Neural progenitor cell (in vitro differentiated cells): ENCODE measurements around the gene CHMP1A. TPM values are rescaled to one million over a fixed set of nuclear protein-coding genes. Genes with fewer than 3 reads are reported as not detected.
"Not testable (repeated sequence)": the region's sequence is repeated elsewhere in the genome, so short reads cannot be mapped to it uniquely, and the experiment has no call there.

ENCODE experiments used
- DNase-seq: peaks from one replicate; pipeline ENCODE4 v3.0.0-alpha.2; 2016; ENCODE audit warnings: low spot score
- H2AFZ ChIP-seq: fragments of 200-600 bp; sonication (generic); replicated peaks from 2 replicates; pipeline ENCODE4 v1.6.1; 2016; ENCODE audit warnings: antibody characterized with exemption
- H3F3A ChIP-seq: fragments of 200-600 bp; sonication (generic); 2 replicates; pipeline ENCODE4 v1.6.1; 2016; ENCODE audit warnings: antibody characterized with exemption, low read depth
- H3K27ac ChIP-seq: fragments of 200-600 bp; sonication (generic); 2 replicates; pipeline ENCODE4 v1.5.1; 2016; ENCODE audit warnings: mild to moderate bottlenecking
- H3K27me3 ChIP-seq: fragments of 200-600 bp; sonication (generic); 2 replicates; pipeline ENCODE4 v1.6.1; 2016; ENCODE audit warnings: mild to moderate bottlenecking, moderate library complexity
- H3K36me3 ChIP-seq: fragments of 200-600 bp; sonication (generic); 2 replicates; pipeline ENCODE4 v1.5.1; 2016
- H3K4me1 ChIP-seq: fragments of 200-600 bp; sonication (generic); 2 replicates; pipeline ENCODE4 v1.6.1; 2016; ENCODE audit warnings: mixed run types
- H3K4me2 ChIP-seq: fragments of 200-600 bp; sonication (generic); 2 replicates; pipeline ENCODE4 v1.6.1; 2016
- H3K4me3 ChIP-seq: fragments of 200-600 bp; sonication (generic); 2 replicates; pipeline ENCODE4 v1.5.1; 2016
- H3K79me2 ChIP-seq: fragments of 200-600 bp; sonication (generic); 2 replicates; pipeline ENCODE4 v1.6.1; 2016; ENCODE audit warnings: low read depth
- H3K9ac ChIP-seq: fragments of 200-600 bp; sonication (generic); 2 replicates; pipeline ENCODE4 v1.6.1; 2016
- H3K9me3 ChIP-seq: fragments of 200-600 bp; sonication (generic); 2 replicates; pipeline ENCODE4 v1.5.1; 2016; ENCODE audit warnings: low read depth
- H4K20me1 ChIP-seq: fragments of 200-600 bp; sonication (generic); 2 replicates; pipeline ENCODE4 v1.6.1; 2016; ENCODE audit warnings: low read depth
- H3K27ac Mint-ChIP-seq: 3 replicates; pipeline ENCODE4 v1.8.0; 2021; ENCODE audit warnings: mixed read lengths
- H3K27me3 Mint-ChIP-seq: 2 replicates; pipeline ENCODE4 v1.8.0; 2022; ENCODE audit warnings: low read depth, mild to moderate bottlenecking, inconsistent platforms, moderate library complexity, mixed read lengths; ENCODE audit not compliant: insufficient read depth
- H3K36me3 Mint-ChIP-seq: 3 replicates; pipeline ENCODE4 v1.8.0; 2021; ENCODE audit warnings: mixed read lengths
- H3K4me1 Mint-ChIP-seq: 3 replicates; pipeline ENCODE4 v1.8.0; 2021; ENCODE audit warnings: mixed read lengths
- H3K4me3 Mint-ChIP-seq: 3 replicates; pipeline ENCODE4 v1.8.0; 2021; ENCODE audit warnings: mild to moderate bottlenecking, moderate library complexity, mixed read lengths
- H3K9me3 Mint-ChIP-seq: 3 replicates; pipeline ENCODE4 v1.8.0; 2020; ENCODE audit warnings: mixed read lengths
- EZH2 ChIP-seq: fragments of 200-600 bp; sonication (generic); IDR thresholded peaks from 2 replicates; pipeline ENCODE4 v1.6.1; 2017; ENCODE audit warnings: antibody characterized with exemption, mild to moderate bottlenecking, moderate library complexity
- EZH2phosphoT487 ChIP-seq: fragments of 200-600 bp; sonication (generic); IDR thresholded peaks from 2 replicates; pipeline ENCODE4 v1.6.1; 2017; ENCODE audit warnings: antibody characterized with exemption
- total RNA-seq: library from RNA; depleted of rRNA; stranded (reverse); fragments of >200 nt; gene quantifications from 2 replicates; pipeline ENCODE4 v1.2.3, GENCODE V29; 2015; ENCODE audit warnings: low replicate concordance
- TF ChIP-seq, protein P1 (sequence below): fragments of 200-600 bp; sonication (generic); IDR thresholded peaks from 2 replicates; pipeline ENCODE4 v1.5.1; 2017; ENCODE audit warnings: antibody characterized with exemption, mild to moderate bottlenecking

The CHMP1A gene
- total RNA-seq, 1 donor from 2014 or later: 34.6 TPM

- H3F3A ChIP-seq: no peaks in the 10 kb centered on the region
- Mint-ChIP-seq H3K27me3 (peaks cover 2% of the 10 kb centered on the region), H3K27ac (no peak overlapping the region), H3K4me1 (no peaks in the 10 kb centered on the region), H3K4me3 (no peak overlapping the region), H3K9me3 (peaks cover 23% of the 10 kb centered on the region), H3K36me3 (peaks cover 41% of the 10 kb centered on the region)
- no peaks in the 10 kb centered on the region for H4K20me1 ChIP-seq
- no peaks in the 10 kb centered on the region for H3K79me2 ChIP-seq
- peaks cover 6% of the 10 kb centered on the region for H3K9me3 ChIP-seq
- no peak for DNase-seq
- no peak overlapping the region for H3K4me3 ChIP-seq
- no peak overlapping the region for H3K9ac ChIP-seq
- H3K4me1 ChIP-seq: no peaks in the 10 kb centered on the region
- H3K27ac ChIP-seq: no peak overlapping the region
- no peaks in the 10 kb centered on the region for H3K27me3 ChIP-seq
- H3K36me3 ChIP-seq: no peaks in the 10 kb centered on the region
- no peak overlapping the region for H2AFZ ChIP-seq
- TF ChIP-seq EZH2phosphoT487 (no peak), EZH2 (no peak)
- TF ChIP-seq, protein P1, sequence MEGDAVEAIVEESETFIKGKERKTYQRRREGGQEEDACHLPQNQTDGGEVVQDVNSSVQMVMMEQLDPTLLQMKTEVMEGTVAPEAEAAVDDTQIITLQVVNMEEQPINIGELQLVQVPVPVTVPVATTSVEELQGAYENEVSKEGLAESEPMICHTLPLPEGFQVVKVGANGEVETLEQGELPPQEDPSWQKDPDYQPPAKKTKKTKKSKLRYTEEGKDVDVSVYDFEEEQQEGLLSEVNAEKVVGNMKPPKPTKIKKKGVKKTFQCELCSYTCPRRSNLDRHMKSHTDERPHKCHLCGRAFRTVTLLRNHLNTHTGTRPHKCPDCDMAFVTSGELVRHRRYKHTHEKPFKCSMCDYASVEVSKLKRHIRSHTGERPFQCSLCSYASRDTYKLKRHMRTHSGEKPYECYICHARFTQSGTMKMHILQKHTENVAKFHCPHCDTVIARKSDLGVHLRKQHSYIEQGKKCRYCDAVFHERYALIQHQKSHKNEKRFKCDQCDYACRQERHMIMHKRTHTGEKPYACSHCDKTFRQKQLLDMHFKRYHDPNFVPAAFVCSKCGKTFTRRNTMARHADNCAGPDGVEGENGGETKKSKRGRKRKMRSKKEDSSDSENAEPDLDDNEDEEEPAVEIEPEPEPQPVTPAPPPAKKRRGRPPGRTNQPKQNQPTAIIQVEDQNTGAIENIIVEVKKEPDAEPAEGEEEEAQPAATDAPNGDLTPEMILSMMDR: no peak
- no peak overlapping the region for H3K4me2 ChIP-seq
These were observed 12.2 kb upstream of the CHMP1A start for GRCh38 chr16:89669755-89670154.

DNA sequence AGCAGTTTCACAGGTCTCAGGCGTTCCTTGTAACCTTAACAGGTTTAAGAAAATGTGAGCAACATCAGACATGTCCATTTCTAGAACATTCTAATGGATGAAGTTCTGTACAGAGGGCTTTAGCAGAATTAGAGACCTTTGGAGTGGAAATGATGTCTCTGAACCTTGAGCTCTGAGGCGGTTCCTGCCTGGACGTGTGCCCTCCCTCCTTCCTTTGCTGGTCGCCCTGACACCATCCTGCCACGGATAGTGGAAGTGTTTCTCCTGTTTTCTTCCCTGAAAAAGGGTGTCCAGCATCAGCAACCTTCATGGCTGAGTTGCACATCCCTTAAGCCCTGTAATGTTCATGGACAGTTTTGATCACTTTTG is 11.3 kb upstream of the CHMP1A start:
- Histone ChIP-seq H3K9ac (no peak overlapping the region), H3K4me2 (no peak overlapping the region), H3K79me2 (no peaks in the 10 kb centered on the region), H3F3A (no peaks in the 10 kb centered on the region), H3K4me1 (no peaks in the 10 kb centered on the region), H4K20me1 (no peaks in the 10 kb centered on the region), H3K27me3 (no peaks in the 10 kb centered on the region), H2AFZ (no peak overlapping the region), H3K4me3 (no peak overlapping the region), H3K36me3 (no peaks in the 10 kb centered on the region), H3K9me3 (peaks cover 6% of the 10 kb centered on the region), H3K27ac (no peak overlapping the region)
- TF ChIP-seq, protein P1: no peak
- no peak for TF ChIP-seq EZH2phosphoT487
- TF ChIP-seq EZH2: no peak
- peaks cover 47% of the 10 kb centered on the region for H3K36me3 Mint-ChIP-seq
- DNase-seq: no peak
- peak overlapping the region; percentile 3 for H3K27ac Mint-ChIP-seq
- H3K27me3 Mint-ChIP-seq: peaks cover 2% of the 10 kb centered on the region
- peaks cover 28% of the 10 kb centered on the region for H3K9me3 Mint-ChIP-seq
- H3K4me1 Mint-ChIP-seq: no peaks in the 10 kb centered on the region
- no peak overlapping the region for H3K4me3 Mint-ChIP-seq

DNA sequence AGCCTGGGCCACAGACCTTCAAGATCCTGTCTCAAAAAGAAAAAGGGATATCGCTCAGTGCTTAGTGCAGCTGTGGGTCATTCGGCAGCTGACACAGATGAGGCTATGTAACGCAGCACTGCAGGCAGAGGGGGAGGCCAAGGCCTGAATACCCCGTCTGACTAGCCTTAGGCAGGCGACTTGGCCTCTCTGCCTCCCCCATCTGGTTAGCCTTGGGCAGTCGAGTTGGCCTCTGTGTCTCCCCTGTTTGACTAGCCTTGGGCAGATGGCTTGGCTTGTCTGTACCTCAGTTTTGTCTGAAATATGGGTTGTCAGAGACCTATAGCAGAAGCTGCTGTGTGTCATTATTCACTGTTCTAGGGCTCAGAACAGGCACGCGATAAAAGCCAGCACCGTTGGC is 10.1 kb upstream of the CHMP1A start:
- Histone ChIP-seq H4K20me1 (no peaks in the 10 kb centered on the region), H3K27me3 (no peaks in the 10 kb centered on the region)

GRCh38 chr16:89667000-89667399 is 9.5 kb upstream of the CHMP1A start:
- not testable (repeated sequence) for H3K27ac ChIP-seq, H3K79me2 ChIP-seq, H3K27me3 ChIP-seq, H3F3A ChIP-seq, H3K4me3 Mint-ChIP-seq, H3K27ac Mint-ChIP-seq, H3K4me1 ChIP-seq, H3K4me2 ChIP-seq, H3K27me3 Mint-ChIP-seq, H2AFZ ChIP-seq, H4K20me1 ChIP-seq, H3K9me3 ChIP-seq, H3K36me3 ChIP-seq, H3K9ac ChIP-seq, H3K4me3 ChIP-seq, H3K4me1 Mint-ChIP-seq
- DNase-seq: peak; percentile 36
- Mint-ChIP-seq H3K9me3 (peaks cover 32% of the 10 kb centered on the region), H3K36me3 (peaks cover 45% of the 10 kb centered on the region)

More for the DNA sequence above, 10.1 kb upstream of the CHMP1A start:
- no peak overlapping the region for H3K4me2 ChIP-seq
- Mint-ChIP-seq H3K27me3 (peaks cover 2% of the 10 kb centered on the region), H3K4me3 (no peak overlapping the region), H3K27ac (no peak overlapping the region), H3K9me3 (peaks cover 33% of the 10 kb centered on the region), H3K4me1 (no peaks in the 10 kb centered on the region), H3K36me3 (peaks cover 48% of the 10 kb centered on the region)
- DNase-seq: no peak
- H3K4me1 ChIP-seq: no peaks in the 10 kb centered on the region
- H3K79me2 ChIP-seq: no peaks in the 10 kb centered on the region
- H3F3A ChIP-seq: no peaks in the 10 kb centered on the region
- H3K9ac ChIP-seq: no peak overlapping the region
- no peak overlapping the region for H3K27ac ChIP-seq
- no peak overlapping the region for H2AFZ ChIP-seq
- no peak for TF ChIP-seq EZH2phosphoT487
- no peak for TF ChIP-seq EZH2
- TF ChIP-seq, protein P1: no peak
- H3K4me3 ChIP-seq: no peak overlapping the region
- H3K9me3 ChIP-seq: peaks cover 6% of the 10 kb centered on the region
- no peaks in the 10 kb centered on the region for H3K36me3 ChIP-seq

DNA sequence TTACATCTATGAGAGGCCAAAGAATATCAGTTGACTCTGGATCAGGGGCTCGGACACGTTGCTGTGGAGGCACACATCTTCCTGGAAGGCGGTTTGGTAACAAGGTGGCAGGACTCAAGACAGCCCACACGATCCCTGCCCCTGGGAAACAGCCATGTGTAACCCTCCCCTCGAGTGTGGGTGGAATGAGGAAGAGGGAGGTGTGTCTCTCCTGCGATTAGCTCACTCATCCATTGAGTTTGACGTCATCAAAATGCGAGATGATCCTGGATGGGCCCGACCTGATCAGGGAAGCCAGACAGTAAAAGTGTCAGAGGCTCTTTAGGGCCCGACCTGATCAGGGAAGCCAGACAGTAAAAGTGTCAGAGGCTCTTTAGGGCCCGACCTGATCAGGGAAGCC is 6.7 kb upstream of the CHMP1A start:
- not testable (repeated sequence) for H2AFZ ChIP-seq, H3F3A ChIP-seq, H3K27ac ChIP-seq, H3K4me2 ChIP-seq, H3K27me3 Mint-ChIP-seq, H3K36me3 ChIP-seq, H3K4me1 Mint-ChIP-seq, H3K9ac ChIP-seq, H3K4me3 ChIP-seq, H4K20me1 ChIP-seq, H3K27ac Mint-ChIP-seq, H3K9me3 ChIP-seq, H3K27me3 ChIP-seq, H3K4me3 Mint-ChIP-seq, H3K4me1 ChIP-seq, DNase-seq
- Mint-ChIP-seq H3K9me3 (peaks cover 30% of the 10 kb centered on the region), H3K36me3 (peaks cover 63% of the 10 kb centered on the region)
- H3K79me2 ChIP-seq: peaks cover 14% of the 10 kb centered on the region
